PC-9 (cell line): ENCODE results near the gene PRKCH.

Experiments used
- CTCF ChIP-seq: fragments of 200-600 bp; sonication (generic); conservative IDR thresholded peaks from 2 replicates; pipeline ENCODE4 v1.6.1; 2017; ENCODE audit warnings: mixed run types, antibody characterized with exemption, mild to moderate bottlenecking, moderate library complexity
- EZH2 ChIP-seq: fragments of 200-600 bp; sonication (generic); IDR thresholded peaks from 2 replicates; pipeline ENCODE4 v1.8.0; 2017; ENCODE audit warnings: antibody characterized with exemption, low read depth

DNA sequence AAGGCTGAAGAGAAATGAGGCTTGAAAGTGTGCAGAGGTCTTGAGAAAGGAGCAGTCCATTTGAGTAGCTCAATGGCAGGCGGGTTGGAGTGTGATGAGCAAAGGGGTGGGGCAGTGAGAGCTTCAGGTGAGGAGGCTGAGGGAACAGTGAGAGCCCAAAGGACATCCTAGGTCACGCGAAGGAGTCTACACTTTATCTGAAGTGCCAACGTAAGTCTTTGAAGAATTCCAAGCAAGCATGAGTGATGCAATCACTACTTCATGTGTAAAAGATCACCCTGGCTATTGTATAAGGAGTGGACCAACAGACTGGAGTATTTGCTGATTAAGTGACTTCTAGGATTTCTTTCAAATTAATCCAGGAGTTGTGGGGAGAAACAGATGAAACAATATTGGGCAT, 214.1 kb downstream of the PRKCH start:
- no peak for TF ChIP-seq CTCF
- no peak for TF ChIP-seq EZH2
